HG03521 (cell line): ENCODE measurements around the gene CLDN6.
A peak's percentile ranks its signal among the peaks of the same experiment; 100 is the strongest.

Experiments used
- ATAC-seq: cut with Tn5 transposase; IDR thresholded peaks from one replicate; pipeline ENCODE4 v1.9.1; 2021; ENCODE audit warnings: mild to moderate bottlenecking, moderate library complexity; ENCODE audit not compliant: unreplicated experiment

CLDN6 gene

GRCh38 chr16:3015865-3016521 is 2.0 kb downstream of the CLDN6 start:
- no peak for ATAC-seq

DNA sequence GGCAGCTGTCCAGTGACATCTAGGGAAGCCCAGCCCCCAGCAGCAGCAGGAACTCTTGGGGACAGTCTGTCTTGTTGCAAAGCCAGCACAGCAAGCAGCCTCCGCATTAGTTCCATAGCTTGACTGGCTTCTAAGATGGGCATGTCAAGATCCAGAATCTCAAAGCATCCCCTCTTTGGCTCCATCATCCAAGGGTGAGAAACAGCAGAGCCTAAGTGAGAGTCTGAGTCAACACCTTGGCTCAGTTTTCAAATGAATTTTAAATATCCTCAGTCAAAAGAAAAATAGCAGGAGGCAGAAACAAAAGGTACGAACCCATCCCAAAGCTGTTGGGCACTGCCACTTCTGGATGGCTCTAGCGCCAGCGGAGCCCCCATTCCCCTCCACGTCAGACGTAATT is 3.0 kb downstream of the CLDN6 start:
- no peak for ATAC-seq

- no peak for ATAC-seq
Measured at GRCh38 chr16:3013998-3014690, 3.8 kb downstream of the CLDN6 start.

- no peak for ATAC-seq
Measured at GRCh38 chr16:3013491-3013951, 4.5 kb downstream of the CLDN6 start.

DNA sequence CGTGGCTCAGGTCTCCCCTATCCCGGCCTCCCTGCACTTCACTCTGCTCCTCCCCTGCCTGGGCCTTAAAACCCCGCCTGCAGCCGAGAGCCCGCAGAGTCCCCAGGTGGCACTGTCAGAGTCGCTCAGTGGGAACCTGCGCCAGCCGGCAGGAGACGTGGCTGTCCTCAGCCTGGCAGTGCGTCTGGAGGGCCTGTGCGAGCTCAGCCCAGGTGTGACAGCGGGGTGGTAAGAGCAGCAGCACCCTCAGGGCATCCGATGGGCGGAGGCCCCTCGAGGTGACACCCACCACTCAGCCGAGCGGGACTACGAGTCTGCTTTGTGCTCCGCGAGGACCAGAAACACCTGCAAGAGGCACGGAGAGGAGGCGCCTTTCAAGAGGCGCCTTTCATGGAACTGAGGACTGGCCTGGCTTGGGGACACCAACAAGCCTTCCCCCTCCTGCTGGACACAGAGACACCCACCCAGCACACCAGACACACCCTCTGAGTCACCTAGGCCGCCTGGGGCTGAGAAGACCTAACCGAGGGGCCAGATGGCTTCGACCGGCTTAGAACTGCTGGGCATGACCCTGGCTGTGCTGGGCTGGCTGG is 5.1 kb downstream of the CLDN6 start, which contains the start of gene CLDN9:
TSS of gene CLDN9 (plus strand) at position 96 of the 593 bp plus-strand sequence. CDS start at position 536, 440 bp downstream.
- ATAC-seq: no peak

- no peak for ATAC-seq
Measured at GRCh38 chr16:3012246-3012645, 5.7 kb downstream of the CLDN6 start.

- ATAC-seq: no peak
Measured at GRCh38 chr16:3010510-3010909, 7.5 kb downstream of the CLDN6 start.

GRCh38 chr16:3009568-3010390 is 8.2 kb downstream of the CLDN6 start:
- no peak for ATAC-seq

DNA sequence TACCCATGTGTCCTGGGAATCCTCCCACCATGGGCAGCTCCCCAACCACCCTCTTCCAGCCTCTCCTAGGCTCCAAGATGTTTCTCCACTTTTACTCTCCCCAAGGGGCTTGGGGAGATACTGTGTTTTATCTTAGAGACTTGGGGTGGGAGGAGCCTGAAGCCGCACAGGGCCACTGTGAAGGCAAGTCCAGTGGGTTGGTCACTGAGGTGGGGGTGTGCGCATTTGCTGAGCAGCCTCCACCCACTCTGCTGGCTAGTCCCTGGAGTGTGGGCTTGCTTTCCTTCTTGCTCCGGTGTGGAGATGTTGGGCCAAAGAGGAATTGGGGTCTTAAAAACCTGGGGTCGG is 9.3 kb downstream of the CLDN6 start:
- ATAC-seq: no peak

DNA sequence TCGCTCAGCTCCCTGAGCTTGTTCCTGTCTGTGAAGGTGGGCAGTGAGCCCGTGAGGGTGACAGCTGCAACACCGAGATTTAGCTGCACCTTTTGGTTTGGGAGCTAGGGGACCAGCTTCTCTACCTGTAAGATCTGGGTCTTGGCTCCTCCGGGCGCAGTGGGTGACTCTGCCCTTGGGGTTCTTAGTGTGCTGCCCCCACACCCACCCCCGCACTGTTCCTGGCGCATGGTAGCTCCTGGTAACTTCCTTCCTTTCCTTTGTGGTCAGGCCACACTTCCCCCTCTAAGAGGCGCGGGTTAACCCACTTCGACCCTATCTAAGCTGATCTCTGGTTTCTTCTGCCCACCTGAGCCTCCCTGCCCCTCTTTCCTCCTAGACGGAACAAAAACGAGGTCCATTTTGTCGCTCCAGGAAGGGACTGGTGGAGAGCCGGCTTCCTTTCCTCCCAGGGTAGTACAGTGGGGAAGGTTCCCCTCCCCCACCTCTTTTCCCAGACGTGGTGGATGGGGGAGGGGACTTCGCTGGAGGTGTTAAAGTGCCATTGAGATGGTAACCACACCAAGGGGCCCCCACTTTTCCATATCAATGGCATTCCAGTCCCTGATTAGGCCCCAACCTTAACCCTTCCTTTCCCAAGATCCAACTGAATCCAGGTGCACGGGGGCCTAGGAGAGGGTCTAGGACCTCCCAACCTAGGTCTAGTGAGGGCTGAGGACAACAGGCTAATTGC is 9.9 kb downstream of the CLDN6 start:
- ATAC-seq: no peak

GRCh38 chr16:3007059-3007956 is 10.7 kb downstream of the CLDN6 start:
- ATAC-seq: no peak

DNA sequence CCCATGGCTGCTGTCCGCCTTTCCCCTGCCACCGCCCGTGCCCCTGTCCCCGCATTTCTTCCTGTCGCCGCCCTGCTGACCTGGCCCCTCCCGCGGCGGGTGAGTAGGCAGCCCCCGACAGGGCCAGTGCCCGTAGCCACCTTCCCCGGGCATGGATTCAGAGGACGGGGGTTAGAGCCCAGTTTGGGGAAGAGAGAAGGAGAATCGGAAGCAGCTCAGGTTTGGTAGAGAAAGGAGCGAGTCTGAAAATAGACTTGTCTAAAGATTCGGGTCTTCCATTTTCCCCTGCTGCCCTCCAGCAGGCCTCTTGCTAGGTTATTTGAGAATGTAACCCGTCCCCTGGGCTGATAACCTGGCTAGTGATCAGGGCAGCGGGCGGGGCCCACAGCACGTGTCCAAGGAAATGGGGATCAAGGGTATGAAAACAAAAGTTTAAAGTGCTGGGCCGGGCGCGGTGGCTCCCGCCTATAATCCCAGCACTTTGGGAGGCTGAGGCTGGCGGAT is 13.2 kb downstream of the CLDN6 start:
- no peak for ATAC-seq

GRCh38 chr16:3004319-3004718 is 13.7 kb downstream of the CLDN6 start:
- ATAC-seq: peak; percentile 9

DNA sequence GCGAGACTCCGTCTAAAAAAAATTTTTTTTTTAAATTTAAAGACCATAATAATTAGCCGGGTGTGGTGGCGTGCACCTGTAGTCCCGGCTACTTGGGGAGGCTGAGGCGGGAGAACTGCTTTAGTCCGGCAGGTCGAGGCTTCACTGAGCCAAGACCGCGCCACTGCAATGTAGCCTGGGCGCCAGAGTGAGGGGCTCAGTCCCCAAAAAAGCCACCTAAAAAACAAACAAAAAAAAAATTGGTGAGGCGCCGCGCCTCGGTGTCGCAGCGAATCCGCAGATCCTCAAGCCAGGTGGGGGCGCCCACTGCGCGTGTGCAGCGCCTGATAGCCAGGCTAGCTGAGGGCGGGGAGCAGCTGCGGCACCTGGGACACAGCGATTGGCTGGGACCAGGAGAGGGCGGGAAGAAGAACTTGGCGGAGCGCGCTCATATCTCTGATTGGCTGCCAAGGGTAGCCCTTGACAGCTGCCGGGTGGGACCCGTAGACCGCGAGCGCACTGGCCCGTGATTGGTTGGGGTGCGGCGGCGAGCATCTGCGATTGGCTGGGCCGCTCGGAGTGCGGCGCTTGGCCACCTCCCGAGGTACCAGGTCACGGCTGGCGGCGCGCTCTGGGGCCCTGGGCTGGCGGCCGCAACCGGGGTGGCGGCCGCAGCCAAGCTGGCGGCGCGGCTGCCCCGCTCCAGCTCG is 14.3 kb downstream of the CLDN6 start:
- ATAC-seq: peak; percentile 95

GRCh38 chr16:3001316-3001715 is 16.7 kb downstream of the CLDN6 start:
- no peak for ATAC-seq

GRCh38 chr16:3000540-3000939 is 17.4 kb downstream of the CLDN6 start:
- ATAC-seq: no peak

- ATAC-seq: no peak
Measured at GRCh38 chr16:2999929-3000328, 18.1 kb downstream of the CLDN6 start.

DNA sequence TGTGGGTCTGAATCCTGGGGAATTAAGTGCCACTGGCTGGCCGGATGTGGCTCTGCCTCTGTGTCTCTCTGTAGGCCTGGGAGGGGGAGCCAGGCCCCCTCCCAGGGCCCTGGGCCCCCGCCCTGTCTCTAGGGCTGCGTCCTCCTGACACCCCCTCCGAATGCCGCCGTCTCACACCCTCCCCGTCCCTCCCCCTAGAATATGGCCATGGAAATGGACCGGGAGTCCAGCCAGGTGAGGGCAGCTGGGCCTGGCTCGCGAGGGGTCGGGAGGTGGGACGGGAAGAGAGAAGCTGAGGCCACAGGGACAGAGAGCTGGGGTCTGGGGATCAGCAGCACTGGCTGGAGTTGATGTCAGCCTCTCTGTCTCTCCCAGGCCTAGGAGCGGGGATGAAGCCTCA is 21.7 kb downstream of the CLDN6 start:
- ATAC-seq: no peak
